ENCODE data around the gene LRRC8C.

DNA sequence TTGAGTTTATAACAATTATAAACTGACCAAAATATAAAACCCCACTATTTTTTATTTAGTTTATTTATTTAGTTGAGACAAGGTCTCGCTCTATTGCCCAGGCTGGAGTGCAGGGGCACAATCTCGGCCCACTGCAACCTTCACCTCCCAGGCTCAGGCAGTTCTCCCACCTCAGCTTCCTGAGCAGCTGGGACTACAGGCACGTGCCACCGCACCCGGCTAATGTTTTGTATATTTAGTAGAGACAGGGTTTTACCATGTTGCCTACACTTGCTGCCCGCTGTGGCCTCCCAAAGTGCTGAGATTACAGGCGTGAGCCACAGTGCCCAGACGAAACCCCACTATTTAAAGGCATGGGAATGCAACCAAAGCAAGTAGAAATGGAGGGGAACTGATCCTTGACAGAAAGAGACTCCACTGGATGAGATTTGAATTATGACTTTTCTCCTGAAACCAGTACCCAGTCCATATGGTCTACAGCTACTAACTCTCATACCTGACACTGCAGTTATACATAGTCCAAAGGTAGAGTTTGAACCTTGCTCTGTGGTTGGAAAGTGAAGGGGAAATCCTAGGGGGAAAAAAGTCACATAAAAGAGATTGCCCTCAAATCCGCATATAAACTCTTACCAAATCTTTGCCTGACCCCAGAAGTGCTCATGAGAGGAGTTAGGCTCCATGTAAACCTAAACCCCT lies 11.3 kb downstream of the LRRC8C start:
- TF ChIP-seq, protein P1, sequence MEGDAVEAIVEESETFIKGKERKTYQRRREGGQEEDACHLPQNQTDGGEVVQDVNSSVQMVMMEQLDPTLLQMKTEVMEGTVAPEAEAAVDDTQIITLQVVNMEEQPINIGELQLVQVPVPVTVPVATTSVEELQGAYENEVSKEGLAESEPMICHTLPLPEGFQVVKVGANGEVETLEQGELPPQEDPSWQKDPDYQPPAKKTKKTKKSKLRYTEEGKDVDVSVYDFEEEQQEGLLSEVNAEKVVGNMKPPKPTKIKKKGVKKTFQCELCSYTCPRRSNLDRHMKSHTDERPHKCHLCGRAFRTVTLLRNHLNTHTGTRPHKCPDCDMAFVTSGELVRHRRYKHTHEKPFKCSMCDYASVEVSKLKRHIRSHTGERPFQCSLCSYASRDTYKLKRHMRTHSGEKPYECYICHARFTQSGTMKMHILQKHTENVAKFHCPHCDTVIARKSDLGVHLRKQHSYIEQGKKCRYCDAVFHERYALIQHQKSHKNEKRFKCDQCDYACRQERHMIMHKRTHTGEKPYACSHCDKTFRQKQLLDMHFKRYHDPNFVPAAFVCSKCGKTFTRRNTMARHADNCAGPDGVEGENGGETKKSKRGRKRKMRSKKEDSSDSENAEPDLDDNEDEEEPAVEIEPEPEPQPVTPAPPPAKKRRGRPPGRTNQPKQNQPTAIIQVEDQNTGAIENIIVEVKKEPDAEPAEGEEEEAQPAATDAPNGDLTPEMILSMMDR (IDR thresholded peaks at IDR 0.05) = no peak
- TF ChIP-seq POLR2A (IDR thresholded peaks at IDR 0.05) = no peak

Data from right lobe of liver (tissue), 4 donors.